Cardiac septum (tissue), 1 donor: ENCODE measurements around the gene CROCC. TPM values are rescaled to one million over a fixed set of nuclear protein-coding genes. Genes with fewer than 3 reads are reported as not detected.

ENCODE experiments used
- DNase-seq: peaks from one replicate; pipeline ENCODE4 v3.0.0-alpha.2; 2020; ENCODE audit warnings: low spot score
- intact Hi-C: fragments of 100-400 bp; cut with DNase I; formaldehyde crosslinking; loops from one replicate; pipeline ENCODE4 v1.14.0; 2022
- total RNA-seq: library from RNA; stranded (reverse); fragmentation: NEBNext Ultra II Directional; extraction: Animal tissue kit (Norgen Biotek cat#: 25700); gene quantifications from one replicate; pipeline ENCODE4 v1.2.1, GENCODE V29; 2021
- donor health status: DM: no; HTN: no; CAD: no.

CROCC gene
- total RNA-seq, 1 donor from 2014 or later: 7.4 TPM

GRCh38 chr1:16998589-16998988, 76.9 kb downstream of the CROCC start:
- intact Hi-C loops: no loop called here
- DNase-seq: no peak

DNA sequence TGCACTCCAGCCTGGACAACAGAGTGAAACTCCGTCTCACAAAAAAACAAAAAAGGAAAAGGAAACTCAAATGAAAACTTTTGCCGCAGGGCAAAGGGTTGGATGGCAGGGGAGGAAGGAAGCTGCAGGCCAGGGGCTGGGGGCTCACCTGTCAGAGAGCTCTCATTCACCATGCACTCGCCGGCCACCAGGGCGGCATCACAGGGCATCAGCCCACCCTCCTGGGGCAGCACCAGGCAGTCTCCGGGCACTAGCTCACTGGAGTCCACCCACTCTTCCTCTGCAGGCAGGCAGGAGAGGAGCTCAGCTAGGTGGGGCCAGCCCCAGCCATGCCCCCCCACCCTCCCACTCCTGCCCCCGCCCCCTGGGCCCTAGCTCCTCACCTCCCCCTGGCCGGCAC, 78.1 kb downstream of the CROCC start:
- no peak for DNase-seq

DNA sequence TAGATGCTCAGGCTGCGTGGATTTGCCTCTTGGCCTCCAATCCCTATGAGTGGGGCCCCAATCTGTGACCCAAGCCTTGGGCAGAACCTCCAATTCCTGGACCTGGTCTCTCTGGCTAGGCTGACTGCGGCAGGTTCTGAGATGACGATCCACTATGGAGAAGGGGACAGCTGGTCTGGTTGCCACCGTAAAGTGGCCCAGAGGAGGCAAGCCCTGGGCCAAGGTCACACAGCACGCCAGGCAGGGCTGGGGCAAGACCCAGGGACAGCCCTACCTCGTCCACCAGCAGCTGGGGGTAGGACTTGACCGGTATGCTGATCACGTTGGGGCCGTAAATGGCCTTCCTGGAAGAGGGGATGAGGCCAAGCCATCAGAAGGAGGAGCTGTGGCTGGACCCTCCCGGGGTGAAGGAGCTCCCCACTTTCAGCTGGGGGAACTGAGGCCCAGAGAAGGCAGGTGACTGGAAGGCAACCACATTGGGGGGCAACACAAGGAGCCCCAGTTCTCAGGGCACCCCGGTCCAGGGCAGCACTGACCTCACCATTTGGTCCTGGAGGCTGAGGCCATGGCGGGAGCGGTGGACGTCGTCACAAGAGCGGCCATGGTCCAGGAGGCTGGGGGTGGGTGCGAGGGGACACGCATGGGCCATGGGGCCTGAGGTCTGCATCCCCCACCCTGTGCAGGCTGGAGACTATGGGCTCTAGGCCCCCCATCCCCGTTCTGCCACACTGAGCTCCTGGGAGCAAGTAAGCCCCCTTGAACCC, 80.2 kb downstream of the CROCC start:
- intact Hi-C loops: no loop called here
- no peak for DNase-seq

More for the DNA sequence above, 78.1 kb downstream of the CROCC start:
- intact Hi-C loops: no loop called here

DNA sequence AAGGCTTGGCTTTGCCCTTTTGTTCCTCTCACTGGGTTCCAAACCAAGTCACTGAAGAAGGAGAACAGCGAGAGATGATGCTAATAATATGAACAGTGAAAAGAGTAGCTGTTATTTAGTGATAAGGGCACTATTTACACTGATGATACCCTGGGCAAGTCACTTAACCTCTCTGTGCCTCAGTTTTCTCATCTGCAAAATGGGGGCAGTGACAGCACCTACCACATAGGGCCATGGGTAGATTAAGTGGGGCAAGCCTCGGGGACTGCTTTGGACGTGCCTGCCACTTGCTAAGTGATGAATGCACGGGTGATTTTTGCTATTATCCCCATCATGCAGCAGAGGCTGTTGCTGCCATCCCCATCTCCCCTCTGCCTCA, 80.8 kb downstream of the CROCC start:
- intact Hi-C loops: no loop called here
- no peak for DNase-seq

DNA sequence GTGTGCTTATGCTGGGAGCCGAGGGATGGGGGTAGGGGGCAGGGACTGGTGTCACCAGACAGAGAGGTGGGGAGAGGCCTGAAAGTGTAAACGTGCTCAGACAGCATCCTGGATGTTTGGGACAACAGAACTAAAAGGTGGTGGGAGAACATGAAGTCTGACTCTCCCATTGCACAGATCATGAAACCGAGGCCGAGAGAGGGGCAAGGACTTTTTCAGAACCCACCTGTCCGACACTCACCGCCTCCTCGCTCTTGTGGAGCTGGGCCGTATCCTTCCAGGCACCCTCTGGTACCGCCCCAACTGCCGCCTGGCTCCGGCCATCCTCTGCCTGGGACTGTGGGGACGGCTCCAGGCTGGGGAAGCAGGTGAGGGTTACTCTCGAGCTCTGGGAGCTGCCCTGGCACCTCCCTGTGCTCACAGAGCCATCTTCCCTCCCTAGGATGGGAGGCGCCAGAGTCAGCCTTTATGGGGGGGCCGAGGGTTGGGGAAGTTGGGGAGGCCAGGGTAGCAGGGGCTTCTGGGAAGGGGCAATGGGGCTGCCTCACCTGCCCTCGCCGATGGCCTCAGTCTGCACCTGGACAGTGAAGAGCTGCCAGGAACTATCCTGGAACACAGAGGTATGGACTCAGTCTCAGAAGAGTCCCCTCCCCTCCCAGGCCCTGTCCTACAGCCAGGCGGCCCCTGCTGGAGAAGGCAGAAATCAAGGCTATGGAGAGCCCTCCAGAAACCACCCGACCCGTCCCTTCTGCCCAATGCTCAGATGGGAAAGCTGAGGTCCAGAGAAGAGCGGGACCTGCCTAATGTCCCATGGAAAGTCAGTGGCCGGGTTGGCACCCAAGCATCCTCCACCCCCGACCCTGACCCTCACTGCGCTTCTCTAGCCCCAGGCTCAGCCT, 83.0 kb downstream of the CROCC start:
- DNase-seq: no peak

GRCh38 chr1:17005365-17005740, 83.6 kb downstream of the CROCC start:
- DNase-seq: no peak
- intact Hi-C loops: no loop called here

More for the DNA sequence above, 83.0 kb downstream of the CROCC start:
- intact Hi-C loops: no loop called here

- intact Hi-C loops: no loop called here
- DNase-seq: no peak
Observed at GRCh38 chr1:17007121-17007520, 85.4 kb downstream of the CROCC start.

DNA sequence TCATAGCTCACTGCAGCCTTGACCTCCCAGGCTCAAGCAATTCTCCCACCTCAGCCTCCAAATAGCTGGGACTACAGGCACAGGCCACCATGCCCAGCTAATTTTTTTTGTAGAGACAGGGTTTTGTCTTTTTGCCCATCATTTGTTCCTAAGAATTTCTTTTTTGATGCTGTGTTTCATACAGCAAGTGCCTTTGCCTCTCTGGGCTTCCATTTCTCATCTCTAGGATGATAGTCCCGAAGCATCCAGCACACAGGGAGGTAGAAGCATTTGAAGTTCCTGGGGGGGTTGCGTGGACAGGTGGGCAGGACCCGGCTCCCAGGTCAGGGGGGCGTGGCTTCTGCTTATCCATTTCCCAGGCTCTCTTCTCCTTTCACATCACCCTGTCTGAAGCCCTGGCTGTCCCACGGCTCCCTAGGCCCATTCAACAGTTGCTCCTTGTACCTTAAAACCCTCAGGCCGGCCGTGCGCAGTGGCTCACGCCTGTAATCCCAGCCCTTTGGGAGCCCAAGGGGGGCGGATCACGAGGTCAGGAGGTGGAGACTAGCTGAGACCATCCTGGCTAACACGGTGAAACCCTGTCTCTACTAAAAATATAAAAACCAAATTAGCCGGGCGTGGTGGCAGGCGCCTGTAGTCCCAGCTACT, 86.6 kb downstream of the CROCC start:
- DNase-seq: no peak
- intact Hi-C loops: no loop called here

GRCh38 chr1:17009706-17010105, 88.0 kb downstream of the CROCC start:
- intact Hi-C loops: loop anchor here (5.0 kb wide), 1 partner anchor 42 kb away; no protein-coding TSS in a partner anchor
- no peak for DNase-seq

GRCh38 chr1:17011092-17011438, 89.3 kb downstream of the CROCC start:
- intact Hi-C loops: loop anchor here (5.0 kb wide), 1 partner anchor 44 kb away; no protein-coding TSS in a partner anchor
- no peak for DNase-seq

GRCh38 chr1:17011439-17012307, 89.9 kb downstream of the CROCC start, which contains the start of gene ATP13A2:
Gene ATP13A2 (minus strand): TSS chr1:17011928. CDS start chr1:17011738, 190 bp downstream.
- intact Hi-C loops: loop anchor here (2.0 to 5.0 kb wide), 2 partner anchors 41 to 44 kb away; no protein-coding TSS in a partner anchor
- DNase-seq: peak; percentile 85

- no peak for DNase-seq
- intact Hi-C loops: loop anchor here (2.0 to 5.0 kb wide), 2 partner anchors 40 to 46 kb away; no protein-coding TSS in a partner anchor
Observed at GRCh38 chr1:17012775-17013490, 91.2 kb downstream of the CROCC start.

DNA sequence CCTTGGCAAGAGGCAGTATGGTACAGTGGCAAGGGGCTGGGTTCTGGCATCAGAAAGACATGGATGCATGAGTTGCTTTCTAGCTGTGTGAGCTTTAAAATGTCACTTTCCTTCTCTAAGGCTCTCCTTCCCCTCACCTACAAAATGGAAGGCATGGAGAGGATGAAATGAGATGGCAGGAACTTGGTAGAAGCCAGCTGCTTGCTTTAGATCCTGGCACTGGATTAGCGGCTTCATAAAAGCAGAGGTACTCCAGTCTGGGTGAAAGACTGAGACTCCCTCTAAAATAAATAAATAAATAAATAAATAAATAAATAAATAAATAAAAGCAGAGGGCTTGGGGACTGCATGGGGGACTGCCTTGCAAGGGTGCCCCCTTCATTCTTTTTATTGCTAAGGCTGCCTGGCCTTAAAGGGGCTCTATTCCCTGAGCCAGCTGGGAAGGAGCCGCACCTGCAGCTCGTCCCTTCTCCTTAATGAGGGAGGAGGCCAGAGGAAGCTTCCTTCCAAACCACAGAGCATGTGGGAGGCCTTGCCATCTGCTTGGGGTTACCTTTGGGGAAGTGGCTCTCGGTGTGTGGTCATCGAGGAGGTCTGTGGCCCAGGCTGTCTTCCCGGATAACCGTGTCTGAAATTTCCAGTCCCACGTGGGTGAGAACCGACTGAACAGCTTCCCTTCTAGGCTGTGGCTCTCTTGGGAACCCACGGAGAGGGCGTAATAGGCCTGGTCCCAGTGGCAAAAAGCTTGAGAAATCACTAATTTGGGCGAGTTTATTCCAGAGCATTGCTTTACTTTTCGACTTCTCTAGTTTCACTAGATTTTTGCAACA, 92.0 kb downstream of the CROCC start:
- DNase-seq: peak; percentile 81
- intact Hi-C loops: loop anchor here (2.0 to 5.0 kb wide), 2 partner anchors 39 to 46 kb away; no protein-coding TSS in a partner anchor

GRCh38 chr1:17014671-17015567, 93.2 kb downstream of the CROCC start:
- intact Hi-C loops: loop anchor here (5.0 kb wide), 1 partner anchor 48 kb away; no protein-coding TSS in a partner anchor
- DNase-seq: peak; percentile 9

DNA sequence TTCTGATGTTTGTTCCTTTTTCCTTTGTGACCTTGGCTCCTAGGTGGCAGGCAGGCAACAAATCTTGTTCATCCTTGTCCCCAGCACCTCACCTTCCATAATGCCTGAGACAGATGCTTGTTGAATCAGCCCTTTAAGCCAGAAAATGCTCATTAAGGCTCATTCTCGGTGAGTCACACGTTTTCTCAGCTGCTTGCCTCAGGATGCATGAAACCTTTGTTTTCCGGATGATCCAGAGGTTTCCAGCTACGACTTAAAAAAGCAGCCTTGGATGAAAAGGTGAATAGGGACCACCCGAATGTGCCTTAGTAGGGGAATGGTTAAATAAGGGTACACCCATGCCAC, 94.6 kb downstream of the CROCC start:
- intact Hi-C loops: no loop called here

GRCh38 chr1:17017435-17017834, 95.7 kb downstream of the CROCC start:
- DNase-seq: no peak
- intact Hi-C loops: no loop called here

More for the DNA sequence above, 94.6 kb downstream of the CROCC start:
- DNase-seq: no peak
